H54 (cell line): ENCODE data around the gene TMEM91.
A peak's percentile ranks its signal among the peaks of the same experiment; 100 is the strongest.
"Not testable (repeated sequence)": the region's sequence is repeated elsewhere in the genome, so short reads cannot be mapped to it uniquely, and the experiment has no call there.

Experiments
- DNase-seq: peaks from one replicate; pipeline ENCODE4 v3.0.0; 2011; ENCODE audit warnings: low spot score, mixed read lengths; ENCODE audit not compliant: insufficient read length
- FAIRE-seq: peaks from 3 replicates; lab custom pipeline; 2011; peaks lifted over from hg19 to GRCh38; lab: Jason Lieb, UNC
- POLR2A ChIP-seq: IDR thresholded peaks from 2 replicates; pipeline ENCODE4 v1.6.1; 2011; ENCODE audit warnings: low read depth, mild to moderate bottlenecking, low read length

TMEM91 gene

DNA sequence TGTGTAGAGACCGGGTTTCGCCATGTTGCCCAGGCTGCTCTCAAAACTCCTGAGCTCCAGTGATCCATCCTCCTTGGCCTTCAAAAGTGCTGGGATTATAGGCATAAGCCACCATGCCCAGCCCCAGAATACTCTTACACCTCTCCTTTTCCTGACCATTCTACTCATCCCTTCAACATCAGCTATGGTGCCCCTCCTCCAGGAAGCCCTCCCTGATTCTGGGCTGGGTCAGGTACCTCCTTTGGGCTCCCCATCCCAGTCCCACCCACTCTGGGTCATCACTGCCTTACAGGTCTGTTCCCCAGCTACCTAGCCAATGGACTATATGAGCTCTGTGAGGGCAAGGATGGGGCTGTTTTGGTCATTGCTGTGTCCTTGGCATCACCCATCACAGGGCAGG lies 32.2 kb upstream of the TMEM91 start:
- no peak for DNase-seq
- no peak for TF ChIP-seq POLR2A
- no peak for FAIRE-seq

DNA sequence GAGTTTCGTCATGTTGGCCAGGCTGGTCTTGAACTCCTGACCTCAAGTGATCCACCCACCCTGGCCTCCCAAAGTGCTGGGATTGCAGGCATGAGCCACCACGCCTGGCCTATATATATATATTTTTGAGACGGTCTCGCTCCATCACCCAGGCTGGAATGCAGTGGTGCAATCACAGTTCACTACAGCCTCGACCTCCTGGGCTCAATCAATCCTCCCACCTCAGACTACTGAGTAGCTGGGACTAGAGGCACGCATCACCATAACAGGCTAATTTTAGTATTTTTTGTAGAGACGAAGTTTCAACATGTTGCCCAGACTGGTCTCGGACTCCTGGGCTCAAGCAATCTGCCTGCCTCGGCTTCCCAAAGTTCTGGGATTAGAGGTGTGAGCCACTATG lies 29.4 kb upstream of the TMEM91 start:
- FAIRE-seq, DNase-seq: not testable (repeated sequence)

DNA sequence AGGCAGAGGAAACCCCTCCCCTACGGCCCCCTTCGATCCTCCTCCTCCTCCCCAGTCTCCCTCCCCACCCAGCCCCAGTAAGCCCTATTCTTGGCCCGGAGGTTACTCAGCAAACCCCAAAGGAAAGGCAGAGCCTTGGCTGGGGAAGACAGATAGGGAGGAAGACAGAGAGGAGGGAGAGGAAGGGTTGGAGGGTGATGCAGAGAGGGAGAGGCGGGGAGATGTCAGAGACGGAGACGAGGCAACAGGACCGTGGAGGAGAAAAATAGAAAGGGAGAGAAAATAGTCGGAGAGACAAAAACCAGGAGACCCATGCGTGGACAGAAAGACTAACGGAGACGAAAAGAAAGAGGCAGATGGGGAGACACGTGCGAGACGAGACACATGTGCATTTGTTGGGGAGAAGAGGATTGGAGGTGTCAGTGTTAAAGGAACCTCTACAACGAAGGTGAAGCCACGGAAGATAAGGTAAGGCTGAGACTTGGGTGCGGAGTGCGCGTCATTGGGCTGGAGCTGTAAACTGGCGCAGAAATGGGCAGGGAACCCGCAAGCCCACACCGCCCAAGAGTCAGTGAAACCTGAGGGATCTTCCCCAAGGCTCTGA lies 25.5 kb upstream of the TMEM91 start:
- no peak for DNase-seq
- FAIRE-seq: no peak
- no peak for TF ChIP-seq POLR2A

DNA sequence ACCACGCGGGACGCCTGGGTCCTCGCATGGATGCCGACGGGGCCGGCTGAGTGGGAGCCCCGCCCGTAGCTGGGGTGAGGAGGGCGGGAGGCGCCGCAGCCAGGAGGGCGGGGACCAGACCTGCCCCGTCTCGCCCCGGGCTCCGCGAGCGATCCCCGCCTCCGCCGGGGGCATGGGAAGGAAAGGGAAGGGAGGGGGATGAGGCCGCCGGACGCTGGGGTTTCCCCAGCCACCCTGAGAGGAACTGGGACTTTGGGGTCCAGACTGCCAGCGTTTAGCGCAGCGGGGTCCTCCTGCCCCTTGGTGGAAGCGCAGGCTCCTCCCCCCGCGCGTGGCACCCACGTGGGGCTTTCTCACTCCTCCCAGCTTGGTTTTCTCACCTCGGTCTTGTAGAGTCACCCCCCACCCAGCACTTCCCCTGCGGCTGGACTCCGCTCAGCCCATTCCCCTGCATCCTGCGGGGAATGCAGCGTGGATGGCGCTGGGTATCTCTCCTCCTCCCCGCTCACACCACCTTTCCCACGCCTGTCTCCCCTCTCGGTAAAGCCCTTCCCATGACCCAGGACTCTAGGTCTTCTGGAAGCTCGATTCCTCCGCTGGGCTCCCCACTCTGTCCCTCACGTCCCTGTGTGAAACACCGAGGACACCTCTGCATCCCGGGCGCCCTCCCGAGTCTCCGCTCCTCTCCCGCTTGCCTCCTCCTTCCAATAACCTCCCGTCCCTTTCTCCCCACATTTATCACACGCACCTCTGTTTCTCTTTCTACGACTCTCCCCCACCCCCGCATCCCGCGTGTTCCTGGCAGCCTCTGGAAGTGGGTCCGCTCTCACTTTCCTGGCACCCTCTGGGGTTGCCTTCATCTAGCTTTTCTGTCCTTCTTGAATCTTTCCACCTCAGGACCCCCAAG lies 24.7 kb upstream of the TMEM91 start:
- FAIRE-seq (no peak), DNase-seq (peak; percentile 87)
- 0 out of 2 replicates have a peak, but pooled peaks have one; percentile 31 for TF ChIP-seq POLR2A

DNA sequence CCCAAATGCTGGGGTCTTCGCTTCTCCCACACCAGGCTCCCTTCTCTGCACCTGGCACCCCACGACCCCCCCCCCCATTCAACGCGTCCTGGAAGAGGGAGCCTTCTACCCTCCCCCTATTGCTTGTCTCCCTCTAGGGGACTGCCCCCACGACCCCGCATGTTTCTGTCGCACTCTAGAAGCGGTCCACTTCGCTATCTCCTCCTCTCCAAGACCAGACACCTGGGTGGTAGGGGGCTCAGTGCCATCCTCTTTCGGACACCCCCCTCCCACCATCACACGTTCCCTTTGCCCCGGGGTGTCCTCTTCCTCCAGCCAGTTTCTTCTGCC lies 24.1 kb upstream of the TMEM91 start:
- no peak for TF ChIP-seq POLR2A
- FAIRE-seq (no peak), DNase-seq (no peak)

DNA sequence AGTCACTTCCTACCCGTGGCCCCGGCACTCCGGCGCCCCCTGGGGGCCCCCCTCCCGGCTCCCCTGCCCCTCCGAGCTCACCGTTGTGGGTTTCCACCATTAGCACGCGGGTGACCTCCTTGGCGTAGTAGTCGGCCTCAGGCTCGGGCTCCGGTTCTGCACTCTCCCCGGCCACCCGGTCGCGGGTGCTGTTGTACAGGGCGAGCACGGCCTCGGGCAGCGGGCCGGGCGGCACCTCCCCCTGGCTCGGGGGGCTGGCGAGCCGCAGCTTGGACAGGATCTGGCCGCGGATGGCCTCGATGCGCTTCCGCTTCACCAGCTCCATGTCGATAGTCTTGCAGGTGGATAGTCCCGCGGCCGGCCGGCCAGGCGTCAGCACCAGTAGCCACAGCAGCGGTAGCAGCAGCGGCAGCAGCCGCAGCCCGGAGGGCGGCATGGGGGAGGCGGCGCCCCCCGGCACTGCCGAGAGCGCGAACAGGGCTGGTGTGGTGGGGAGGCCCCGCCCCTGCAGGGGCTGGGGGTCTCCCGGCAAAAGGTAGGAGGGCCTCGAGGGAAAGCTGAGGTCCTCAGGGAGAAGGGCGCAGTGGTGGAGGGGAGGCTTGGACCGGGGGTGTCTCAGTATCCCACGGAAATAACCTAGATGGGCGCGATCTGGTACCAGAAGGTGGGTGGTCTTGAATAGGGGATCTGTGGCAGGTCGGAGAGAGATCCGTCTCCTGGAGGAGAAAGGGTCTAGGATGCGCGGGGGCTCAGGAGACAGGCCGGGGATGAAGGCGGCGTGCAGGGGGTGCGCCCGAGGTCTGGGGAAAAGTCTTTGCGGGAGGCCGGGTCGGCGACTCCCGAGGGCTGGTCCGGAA lies 23.5 kb upstream of the TMEM91 start:
- 0 out of 2 replicates have a peak, but pooled peaks have one; percentile 28 for TF ChIP-seq POLR2A
- DNase-seq (no peak), FAIRE-seq (no peak)

DNA sequence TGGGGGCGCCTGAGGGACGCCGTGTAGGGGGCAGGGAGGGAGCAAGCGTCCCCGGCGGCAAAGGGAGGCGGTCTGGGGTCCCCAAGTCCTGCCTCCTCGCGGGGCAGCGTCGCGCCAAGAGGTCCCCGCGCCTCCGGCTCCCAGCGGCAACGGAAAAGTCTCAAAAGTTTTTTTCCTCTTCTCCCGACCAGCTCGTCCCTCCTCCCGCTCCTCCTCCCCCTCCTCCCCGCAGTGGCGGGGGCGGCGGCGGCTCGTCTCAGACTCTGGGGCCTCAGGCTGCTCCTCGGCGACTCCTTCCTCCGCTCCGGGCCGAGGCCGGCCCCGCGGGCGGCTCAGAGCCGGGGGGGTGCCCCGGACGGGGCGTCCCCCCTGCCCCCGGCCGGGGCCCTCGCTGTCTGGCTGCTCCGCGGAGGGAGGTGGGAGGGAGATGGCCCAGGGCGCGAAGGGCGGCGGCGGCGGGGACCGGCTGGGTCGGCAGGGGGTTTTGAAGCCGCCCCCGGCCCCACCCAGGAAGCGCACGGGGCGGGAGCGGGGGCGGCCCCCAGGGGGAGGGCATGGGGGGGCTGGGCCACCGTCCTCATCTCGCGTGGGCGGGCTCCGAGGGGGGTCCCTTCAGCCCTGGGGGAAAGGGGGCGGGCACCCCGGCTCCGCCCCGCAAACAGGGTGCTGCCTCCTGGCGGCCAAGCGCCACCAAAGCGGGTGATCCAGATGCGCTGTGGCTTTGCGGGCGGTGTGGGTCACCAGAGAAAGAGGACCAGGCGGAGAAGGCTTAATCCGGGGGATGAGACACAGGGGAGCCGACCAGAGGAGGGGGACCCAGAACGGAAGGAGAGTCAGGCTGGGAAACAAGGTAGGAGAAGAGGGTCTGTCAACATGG lies 22.6 kb upstream of the TMEM91 start, which contains the start of gene TGFB1:
TGFB1 (minus strand) TSS at position 457 of the 877 bp plus-strand sequence. CDS start 878 bp downstream, outside the sequence.
- DNase-seq (peak; percentile 97), FAIRE-seq (no peak)
- TF ChIP-seq POLR2A: peak; percentile 81

DNA sequence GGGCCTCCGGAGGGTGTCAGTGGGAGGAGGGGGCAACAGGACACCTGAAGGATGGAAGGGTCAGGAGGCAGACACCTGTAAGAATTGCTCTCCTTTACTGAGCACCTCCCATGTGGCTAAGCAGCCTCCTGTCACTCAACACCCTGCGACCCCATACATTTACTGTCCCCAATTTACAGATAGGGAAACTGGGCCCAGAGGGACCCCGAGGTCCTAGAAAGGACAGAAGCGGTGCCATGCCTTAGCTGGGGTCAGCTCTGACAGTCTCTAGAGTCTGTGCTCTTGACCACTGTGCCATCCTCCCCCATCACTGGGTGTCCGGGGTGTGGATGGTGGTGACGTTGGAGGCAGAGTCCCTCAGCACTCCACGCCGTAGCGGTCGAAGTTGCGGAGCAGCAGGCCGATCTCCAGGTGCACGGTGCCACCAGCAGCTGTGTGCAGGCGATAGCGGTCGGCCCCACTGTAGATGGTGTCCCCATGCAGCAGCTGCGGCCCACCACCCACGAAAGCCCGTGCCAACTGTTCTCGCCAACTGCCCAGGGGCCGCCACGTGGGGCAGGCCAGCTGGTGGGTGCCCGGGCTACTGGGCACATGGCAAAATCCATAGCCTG lies 21.9 kb upstream of the TMEM91 start:
- TF ChIP-seq POLR2A: no peak
- DNase-seq (no peak), FAIRE-seq (no peak)

DNA sequence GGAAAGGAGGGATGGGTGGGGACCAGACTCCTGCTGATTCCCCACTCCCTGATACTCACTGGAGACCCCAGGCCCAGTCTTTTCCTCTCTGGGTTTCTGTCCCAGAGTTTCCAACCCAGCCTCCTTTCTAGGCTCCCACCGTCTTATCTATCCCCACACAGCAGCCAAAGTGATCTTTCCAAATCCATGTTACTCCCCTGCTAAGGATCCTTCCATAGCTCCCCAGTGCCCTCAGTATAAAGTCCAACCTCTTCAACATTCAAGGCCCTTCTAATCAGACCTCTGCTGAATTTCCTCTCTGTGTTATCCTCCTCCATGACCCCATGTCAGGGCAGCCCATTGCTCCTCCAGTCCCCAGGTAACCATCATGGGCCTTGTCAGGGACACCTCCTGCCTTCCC lies 21.3 kb upstream of the TMEM91 start:
- FAIRE-seq: no peak
- no peak for TF ChIP-seq POLR2A
- DNase-seq: no peak

DNA sequence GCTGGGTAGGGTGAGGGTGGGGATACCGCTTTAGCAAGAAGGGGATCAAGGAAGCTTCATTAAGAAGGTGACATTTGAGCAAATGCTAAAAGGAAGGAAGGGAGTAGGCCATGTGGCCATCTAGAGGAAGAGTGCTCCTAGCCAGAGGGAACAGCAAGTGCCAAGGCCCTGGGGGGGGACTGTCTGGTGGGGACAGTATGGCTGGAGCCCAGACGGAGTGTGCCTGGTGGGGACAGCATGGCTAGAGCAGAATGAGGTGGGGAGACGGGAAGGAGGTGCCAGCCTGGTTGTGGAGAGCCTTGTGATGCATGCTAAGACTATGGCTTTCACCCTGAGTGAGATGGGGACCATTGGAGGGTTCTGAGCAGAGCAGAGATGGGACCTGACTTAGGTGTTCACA lies 20.5 kb upstream of the TMEM91 start:
- no peak for DNase-seq
- TF ChIP-seq POLR2A: no peak
- no peak for FAIRE-seq

DNA sequence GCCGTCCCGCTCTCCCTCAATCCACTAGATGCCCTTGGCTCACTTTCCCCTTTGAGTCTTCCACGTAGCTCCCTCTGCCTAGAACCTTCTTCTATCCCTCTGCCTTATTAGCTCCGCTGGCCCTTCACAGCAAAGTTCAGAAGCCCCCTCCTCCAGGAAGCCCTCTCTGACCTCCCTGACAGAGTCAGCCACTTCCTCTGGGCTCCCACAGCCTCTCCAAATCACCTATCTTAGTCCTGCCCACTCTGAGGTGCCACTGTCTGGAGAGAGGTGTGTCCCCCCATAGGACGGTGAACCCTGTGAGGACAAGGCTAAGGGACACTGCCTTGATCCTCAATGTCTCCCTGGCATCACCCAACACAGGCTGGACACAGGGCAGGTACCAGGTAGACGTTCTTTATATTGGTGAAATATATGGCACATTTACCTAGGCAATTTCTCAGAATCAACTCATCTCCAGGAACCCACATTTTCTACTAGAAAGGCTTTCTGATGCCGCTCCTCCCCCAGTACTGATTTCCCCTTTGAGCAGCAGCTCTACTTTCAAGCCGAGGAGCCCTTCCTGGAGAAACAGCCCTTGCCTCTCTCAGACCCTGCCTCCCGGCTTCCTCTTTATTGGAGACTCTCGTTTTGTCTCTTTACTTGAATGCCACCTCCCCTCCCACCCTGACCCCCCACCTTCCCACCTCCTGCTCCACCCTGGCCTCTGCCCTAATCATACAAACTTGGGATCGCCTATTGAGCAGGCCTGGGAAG lies 19.2 kb upstream of the TMEM91 start:
- no peak for DNase-seq
- no peak for FAIRE-seq
- TF ChIP-seq POLR2A: no peak

DNA sequence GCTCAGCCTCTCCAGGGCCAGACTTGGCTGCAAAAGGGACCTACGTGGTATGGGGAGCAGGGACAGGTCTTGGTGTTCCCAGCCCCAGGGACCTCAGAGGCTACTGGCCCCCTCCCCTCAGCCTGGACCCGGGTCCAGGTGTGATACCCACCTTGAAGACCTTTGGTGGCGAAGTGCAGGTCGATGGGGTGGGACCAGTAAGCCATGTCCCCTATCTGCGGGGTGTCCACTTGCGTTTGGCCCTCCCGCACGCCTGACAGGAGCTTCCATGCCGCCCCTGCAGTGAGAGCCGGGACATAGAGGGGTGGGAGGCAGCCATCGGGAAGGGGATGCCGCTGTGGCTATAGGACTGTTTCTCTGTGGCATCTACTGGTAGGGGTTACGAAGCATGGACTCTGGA lies 18.6 kb upstream of the TMEM91 start:
- FAIRE-seq (no peak), DNase-seq (no peak)
- TF ChIP-seq POLR2A: no peak
